Smooth muscle cell of the umbilical artery (primary cell): ENCODE results near the gene MRS2. TPM values are rescaled to one million over a fixed set of nuclear protein-coding genes. Genes with fewer than 3 reads are reported as not detected.

Source experiments
- total RNA-seq: library from RNA; depleted of rRNA; stranded (reverse); fragments of >200 nt; gene quantifications from 2 replicates; pipeline ENCODE4 v1.2.3, GENCODE V29; 2014

Gene MRS2, protein sequence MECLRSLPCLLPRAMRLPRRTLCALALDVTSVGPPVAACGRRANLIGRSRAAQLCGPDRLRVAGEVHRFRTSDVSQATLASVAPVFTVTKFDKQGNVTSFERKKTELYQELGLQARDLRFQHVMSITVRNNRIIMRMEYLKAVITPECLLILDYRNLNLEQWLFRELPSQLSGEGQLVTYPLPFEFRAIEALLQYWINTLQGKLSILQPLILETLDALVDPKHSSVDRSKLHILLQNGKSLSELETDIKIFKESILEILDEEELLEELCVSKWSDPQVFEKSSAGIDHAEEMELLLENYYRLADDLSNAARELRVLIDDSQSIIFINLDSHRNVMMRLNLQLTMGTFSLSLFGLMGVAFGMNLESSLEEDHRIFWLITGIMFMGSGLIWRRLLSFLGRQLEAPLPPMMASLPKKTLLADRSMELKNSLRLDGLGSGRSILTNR
- total RNA-seq = 21.7 and 28.2 TPM in 2 replicates

DNA sequence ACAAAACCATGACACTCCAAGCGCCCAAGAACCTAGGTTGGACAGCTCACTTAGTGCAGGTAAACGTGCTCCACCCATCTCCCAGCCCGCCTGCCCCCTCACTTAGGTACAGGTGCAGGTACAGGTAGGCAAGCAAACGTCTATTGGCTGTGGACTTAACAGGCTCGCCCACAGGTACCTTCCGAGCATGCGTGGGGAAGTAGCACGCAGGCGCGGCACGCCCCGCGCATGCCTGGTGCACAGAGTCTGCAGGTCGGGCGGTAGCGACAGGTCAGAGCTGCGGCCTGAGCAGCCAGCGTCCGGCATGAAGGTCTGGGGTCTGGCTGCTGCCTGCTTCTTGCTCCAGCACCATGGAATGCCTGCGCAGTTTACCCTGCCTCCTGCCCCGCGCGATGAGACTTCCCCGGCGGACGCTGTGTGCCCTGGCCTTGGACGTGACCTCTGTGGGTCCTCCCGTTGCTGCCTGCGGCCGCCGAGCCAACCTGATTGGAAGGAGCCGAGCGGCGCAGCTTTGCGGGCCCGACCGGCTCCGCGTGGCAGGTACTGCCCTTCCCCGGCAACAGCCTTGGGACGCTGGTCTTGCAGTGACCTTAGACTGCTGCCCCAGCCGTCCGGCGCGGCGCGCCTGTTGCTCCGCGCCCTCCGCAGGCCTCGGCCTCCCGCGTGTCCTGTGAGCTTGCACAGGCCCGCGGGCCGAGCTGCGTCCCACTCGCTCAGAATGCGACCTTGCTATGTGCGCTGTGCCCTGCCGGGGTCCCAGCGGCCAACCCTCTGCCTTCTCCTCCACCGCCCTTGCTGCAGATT is at the start of gene MRS2:
Gene MRS2 (plus strand): TSS at position 240 of the 804 bp plus-strand sequence. CDS start 111 bp downstream, at position 351.

GRCh38 chr6:24357336-24358218 is 45.2 kb upstream of the MRS2 start, which contains the start of gene DCDC2:
DCDC2 (minus strand) TSS chr6:24358059; CDS start chr6:24357750, 309 bp downstream.

Other genes with a start within 250 kb of the MRS2 start
- gene DCDC2, start 44.9 kb upstream of the MRS2 start, total RNA-seq = not detected in 2 replicates
- under 0.01 and 0.32 TPM in 2 replicates for gene GPLD1, start 86.6 kb downstream of the MRS2 start, total RNA-seq
- gene ALDH5A1, start 92.0 kb downstream of the MRS2 start, total RNA-seq = 0.59 and 0.69 TPM in 2 replicates
- under 0.01 and 0.09 TPM in 2 replicates for gene KIAA0319, start 243.3 kb downstream of the MRS2 start, total RNA-seq